Stimulated activated naive CD8-positive, alpha-beta T cell treated with anti-CD3 and anti-CD28 coated beads, Interleukin-15, Interleukin-2, amounts not matched to agents 100 ng/mL and 50 ng/mL, for 24 hours (primary cell): Measurements from ENCODE around the gene PKN3.
A peak's percentile ranks its signal among the peaks of the same experiment; 100 is the strongest.

ENCODE experiments used
- H3K27ac Mint-ChIP-seq: one replicate; pipeline ENCODE4 v1.8.0; 2021; ENCODE audit warnings: mild to moderate bottlenecking, mixed read lengths
- H3K27me3 Mint-ChIP-seq: one replicate; pipeline ENCODE4 v1.8.0; 2021; ENCODE audit warnings: mixed read lengths
- H3K36me3 Mint-ChIP-seq: one replicate; pipeline ENCODE4 v1.8.0; 2021; ENCODE audit warnings: low read depth, mixed read lengths
- H3K4me1 Mint-ChIP-seq: one replicate; pipeline ENCODE4 v1.8.0; 2021; ENCODE audit warnings: low read depth, mixed read lengths
- H3K4me3 Mint-ChIP-seq: one replicate; pipeline ENCODE4 v1.8.0; 2021; ENCODE audit warnings: mild to moderate bottlenecking, mixed read lengths
- H3K9me3 Mint-ChIP-seq: one replicate; pipeline ENCODE4 v1.8.0; 2021; ENCODE audit warnings: mixed read lengths

Gene PKN3

DNA sequence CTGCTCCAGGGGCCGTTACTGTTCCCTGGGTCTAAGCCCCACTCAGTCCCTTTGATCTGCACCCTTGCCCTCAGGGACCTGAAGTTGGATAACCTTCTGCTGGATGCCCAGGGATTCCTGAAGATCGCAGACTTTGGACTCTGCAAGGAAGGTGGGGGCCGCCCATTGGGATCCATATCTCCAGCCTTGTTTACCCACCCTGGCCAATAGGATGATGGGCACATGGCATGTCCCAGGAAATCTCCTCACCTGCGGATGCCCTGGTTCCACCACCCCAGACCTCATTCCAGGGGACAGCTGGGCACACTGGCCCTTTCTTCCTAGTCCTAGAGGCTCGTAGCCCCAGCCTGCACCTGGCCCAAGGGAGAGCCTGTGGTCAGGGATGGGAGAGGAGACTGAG, 16.2 kb downstream of the PKN3 start:
- no peak overlapping the region for H3K4me3 Mint-ChIP-seq
- no peak overlapping the region for H3K27ac Mint-ChIP-seq
- H3K36me3 Mint-ChIP-seq: peaks cover 4% of the 10 kb centered on the region
- H3K9me3 Mint-ChIP-seq: no peaks in the 10 kb centered on the region
- no peaks in the 10 kb centered on the region for H3K27me3 Mint-ChIP-seq
- H3K4me1 Mint-ChIP-seq: peaks cover 11% of the 10 kb centered on the region

- H3K4me3 Mint-ChIP-seq: no peak overlapping the region
- H3K4me1 Mint-ChIP-seq: peaks cover 21% of the 10 kb centered on the region
- H3K27me3 Mint-ChIP-seq: no peaks in the 10 kb centered on the region
- no peaks in the 10 kb centered on the region for H3K9me3 Mint-ChIP-seq
- H3K27ac Mint-ChIP-seq: no peak overlapping the region
- peaks cover 4% of the 10 kb centered on the region for H3K36me3 Mint-ChIP-seq
Measured at GRCh38 chr9:128719919-128720605, 17.8 kb downstream of the PKN3 start.

DNA sequence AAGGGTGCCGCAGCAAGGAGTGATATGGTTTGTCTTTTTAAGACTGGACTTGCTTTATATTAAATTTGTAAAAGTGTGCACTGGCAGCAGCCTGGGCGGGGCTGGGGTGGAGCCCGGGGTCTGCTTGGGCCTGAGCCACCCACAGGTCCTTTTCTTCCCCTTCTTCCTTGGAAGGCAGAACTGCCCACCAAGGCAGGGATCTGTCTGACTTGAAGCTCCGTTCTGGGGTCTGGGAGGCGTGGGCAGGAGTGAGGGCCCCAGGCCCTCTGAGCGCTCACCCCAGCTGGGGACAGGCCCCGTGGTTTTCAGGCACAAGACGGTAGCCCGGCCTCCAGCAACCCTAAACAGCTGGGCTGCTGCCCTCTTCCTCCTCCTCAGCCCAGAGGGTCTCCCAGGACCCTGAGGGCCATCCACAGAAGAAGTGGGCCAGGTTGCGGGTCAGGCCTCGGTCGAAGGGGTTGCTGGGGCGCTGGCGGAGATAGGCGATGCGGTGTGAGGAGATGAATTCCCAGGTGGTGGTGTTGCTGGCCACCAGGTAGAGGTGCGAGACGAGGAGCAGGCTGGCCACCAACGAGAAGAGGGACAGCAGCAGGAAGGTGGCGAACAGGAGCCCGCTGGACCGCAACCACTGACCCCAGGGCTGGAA, 18.7 kb downstream of the PKN3 start:
- H3K36me3 Mint-ChIP-seq: peaks cover 4% of the 10 kb centered on the region
- no peak overlapping the region for H3K4me3 Mint-ChIP-seq
- no peak overlapping the region for H3K27ac Mint-ChIP-seq
- no peaks in the 10 kb centered on the region for H3K9me3 Mint-ChIP-seq
- H3K4me1 Mint-ChIP-seq: peaks cover 28% of the 10 kb centered on the region
- no peaks in the 10 kb centered on the region for H3K27me3 Mint-ChIP-seq

DNA sequence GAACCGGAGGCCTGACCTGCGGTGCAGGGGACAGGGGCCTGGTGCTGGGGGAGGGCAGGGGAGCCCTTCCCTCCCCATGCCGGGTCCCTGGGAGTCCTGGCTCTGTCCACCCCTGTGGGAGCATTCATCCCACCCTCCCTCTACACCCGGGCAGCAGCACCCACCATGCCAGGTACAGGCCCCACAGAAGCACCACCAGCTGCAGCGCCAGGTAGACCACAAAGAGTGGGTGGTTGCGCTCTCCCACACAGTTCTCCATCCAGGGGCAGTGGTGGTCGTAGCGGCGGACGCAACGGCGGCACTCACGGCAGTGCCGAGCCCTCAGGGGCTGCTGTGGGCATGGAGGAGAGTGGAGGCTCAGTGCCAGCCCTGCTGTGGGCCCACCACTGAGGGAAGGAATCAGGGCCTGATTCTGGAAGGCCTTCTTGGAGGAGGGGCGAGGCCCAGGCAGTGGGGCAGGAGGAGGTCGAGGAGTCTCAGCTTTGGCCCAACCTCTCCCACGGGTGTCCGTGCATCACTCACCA, 19.2 kb downstream of the PKN3 start:
- H3K36me3 Mint-ChIP-seq: peaks cover 4% of the 10 kb centered on the region
- no peaks in the 10 kb centered on the region for H3K27me3 Mint-ChIP-seq
- H3K27ac Mint-ChIP-seq: no peak overlapping the region
- H3K4me3 Mint-ChIP-seq: no peak overlapping the region
- H3K4me1 Mint-ChIP-seq: peaks cover 31% of the 10 kb centered on the region
- no peaks in the 10 kb centered on the region for H3K9me3 Mint-ChIP-seq

GRCh38 chr9:128722380-128723351, 20.4 kb downstream of the PKN3 start:
- no peaks in the 10 kb centered on the region for H3K9me3 Mint-ChIP-seq
- H3K36me3 Mint-ChIP-seq: peaks cover 4% of the 10 kb centered on the region
- peaks cover 41% of the 10 kb centered on the region for H3K4me1 Mint-ChIP-seq
- peak overlapping the region; percentile 95 for H3K27ac Mint-ChIP-seq
- H3K4me3 Mint-ChIP-seq: peak overlapping the region; percentile 98
- H3K27me3 Mint-ChIP-seq: no peaks in the 10 kb centered on the region

DNA sequence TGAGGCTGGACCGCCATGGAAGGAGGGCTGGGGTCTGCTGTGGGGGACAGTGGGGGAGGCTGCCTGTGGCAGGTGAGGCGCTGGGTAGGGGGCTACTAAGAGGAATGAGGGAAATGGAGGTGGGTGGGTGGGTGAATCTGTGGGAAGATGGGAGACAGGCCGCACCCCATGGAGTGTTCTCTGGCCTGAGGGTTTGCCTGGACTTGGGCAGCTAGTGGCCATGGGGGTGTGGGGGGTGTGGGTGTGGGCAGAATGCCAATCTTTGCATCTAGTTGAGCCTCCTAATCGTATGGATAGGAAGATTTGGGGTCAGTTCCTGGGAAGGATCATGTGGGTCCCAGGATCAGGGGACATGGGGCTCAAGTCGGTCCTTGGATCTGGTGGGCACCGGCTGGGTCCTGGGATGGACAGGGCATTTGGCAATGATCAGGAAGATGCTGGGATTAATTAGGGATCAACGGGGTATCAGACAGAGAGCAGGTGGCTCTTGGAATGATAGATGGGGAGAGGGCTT, 21.1 kb downstream of the PKN3 start:
- peak overlapping the region; percentile 98 for H3K4me3 Mint-ChIP-seq
- H3K4me1 Mint-ChIP-seq: peaks cover 42% of the 10 kb centered on the region
- no peaks in the 10 kb centered on the region for H3K27me3 Mint-ChIP-seq
- H3K36me3 Mint-ChIP-seq: peaks cover 4% of the 10 kb centered on the region
- H3K9me3 Mint-ChIP-seq: no peaks in the 10 kb centered on the region
- H3K27ac Mint-ChIP-seq: peak overlapping the region; percentile 95

- no peaks in the 10 kb centered on the region for H3K27me3 Mint-ChIP-seq
- peak within 1 kb of the TSS; percentile 95 for H3K27ac Mint-ChIP-seq
- H3K36me3 Mint-ChIP-seq: peaks cover 4% of the 10 kb centered on the region
- H3K4me3 Mint-ChIP-seq: peak within 1 kb of the TSS; percentile 98
- peaks cover 42% of the 10 kb centered on the region for H3K4me1 Mint-ChIP-seq
- no peaks in the 10 kb centered on the region for H3K9me3 Mint-ChIP-seq
Measured at GRCh38 chr9:128723866-128724743, 21.8 kb downstream of the PKN3 start, which contains the start of gene ZDHHC12. Gene ZDHHC12 (minus strand): TSS chr9:128724127. CDS start chr9:128724093, 34 bp downstream.

- Mint-ChIP-seq H3K9me3 (no peaks in the 10 kb centered on the region), H3K4me3 (peak overlapping the region; percentile 95), H3K27me3 (no peaks in the 10 kb centered on the region), H3K4me1 (peaks cover 42% of the 10 kb centered on the region), H3K36me3 (peaks cover 4% of the 10 kb centered on the region), H3K27ac (peak overlapping the region; percentile 94)
Measured at GRCh38 chr9:128724744-128725211, 22.5 kb downstream of the PKN3 start.

- H3K4me3 Mint-ChIP-seq: no peak overlapping the region
- H3K27ac Mint-ChIP-seq: peak overlapping the region; percentile 8
- H3K4me1 Mint-ChIP-seq: peaks cover 35% of the 10 kb centered on the region
- no peaks in the 10 kb centered on the region for H3K9me3 Mint-ChIP-seq
- H3K36me3 Mint-ChIP-seq: no peaks in the 10 kb centered on the region
- H3K27me3 Mint-ChIP-seq: no peaks in the 10 kb centered on the region
Measured at GRCh38 chr9:128727640-128728248, 25.4 kb downstream of the PKN3 start.

DNA sequence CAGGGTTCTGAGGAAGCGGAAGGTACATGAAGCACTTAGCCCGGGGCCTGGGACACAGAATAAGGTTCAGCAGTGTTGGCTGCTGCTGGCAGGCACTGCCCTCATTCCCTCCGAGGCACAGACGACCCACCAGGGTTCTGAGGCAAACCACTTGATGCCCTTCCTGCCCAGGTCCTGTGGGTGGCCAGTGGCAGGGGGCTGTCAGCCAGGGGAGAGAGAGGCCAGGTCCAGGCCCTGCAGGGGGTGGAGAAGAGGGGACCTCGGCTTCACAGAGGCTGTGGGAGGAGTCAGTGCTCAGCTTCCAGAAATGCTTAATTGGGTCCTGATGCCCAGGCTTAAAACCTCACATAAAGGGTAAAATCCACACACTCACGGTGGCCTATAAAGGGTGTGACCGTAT, 26.0 kb downstream of the PKN3 start:
- Mint-ChIP-seq H3K4me1 (peaks cover 30% of the 10 kb centered on the region), H3K27ac (no peak overlapping the region), H3K9me3 (no peaks in the 10 kb centered on the region), H3K36me3 (no peaks in the 10 kb centered on the region), H3K4me3 (no peak overlapping the region), H3K27me3 (no peaks in the 10 kb centered on the region)

DNA sequence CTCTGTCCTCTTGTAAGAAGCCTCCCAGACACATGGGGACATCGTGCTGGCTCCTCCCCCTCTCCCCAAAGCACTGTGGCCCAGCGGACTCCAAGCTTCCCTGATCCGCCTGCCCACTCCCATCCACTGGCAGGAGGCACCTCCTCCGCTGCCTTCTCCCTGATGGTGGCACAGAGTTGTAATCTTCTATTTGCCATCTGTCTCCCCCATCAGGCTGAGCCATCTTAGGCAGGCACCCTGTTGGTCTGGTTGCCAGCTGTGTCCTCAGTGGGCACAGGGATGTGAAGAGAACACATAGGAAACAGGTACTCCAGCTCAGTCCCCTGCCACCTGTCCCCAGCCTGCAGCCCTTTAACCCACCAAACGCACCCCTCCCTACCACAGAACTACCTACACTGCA, 27.0 kb downstream of the PKN3 start:
- H3K4me1 Mint-ChIP-seq: peaks cover 29% of the 10 kb centered on the region
- no peak overlapping the region for H3K4me3 Mint-ChIP-seq
- no peaks in the 10 kb centered on the region for H3K36me3 Mint-ChIP-seq
- no peaks in the 10 kb centered on the region for H3K9me3 Mint-ChIP-seq
- no peaks in the 10 kb centered on the region for H3K27me3 Mint-ChIP-seq
- H3K27ac Mint-ChIP-seq: no peak overlapping the region

DNA sequence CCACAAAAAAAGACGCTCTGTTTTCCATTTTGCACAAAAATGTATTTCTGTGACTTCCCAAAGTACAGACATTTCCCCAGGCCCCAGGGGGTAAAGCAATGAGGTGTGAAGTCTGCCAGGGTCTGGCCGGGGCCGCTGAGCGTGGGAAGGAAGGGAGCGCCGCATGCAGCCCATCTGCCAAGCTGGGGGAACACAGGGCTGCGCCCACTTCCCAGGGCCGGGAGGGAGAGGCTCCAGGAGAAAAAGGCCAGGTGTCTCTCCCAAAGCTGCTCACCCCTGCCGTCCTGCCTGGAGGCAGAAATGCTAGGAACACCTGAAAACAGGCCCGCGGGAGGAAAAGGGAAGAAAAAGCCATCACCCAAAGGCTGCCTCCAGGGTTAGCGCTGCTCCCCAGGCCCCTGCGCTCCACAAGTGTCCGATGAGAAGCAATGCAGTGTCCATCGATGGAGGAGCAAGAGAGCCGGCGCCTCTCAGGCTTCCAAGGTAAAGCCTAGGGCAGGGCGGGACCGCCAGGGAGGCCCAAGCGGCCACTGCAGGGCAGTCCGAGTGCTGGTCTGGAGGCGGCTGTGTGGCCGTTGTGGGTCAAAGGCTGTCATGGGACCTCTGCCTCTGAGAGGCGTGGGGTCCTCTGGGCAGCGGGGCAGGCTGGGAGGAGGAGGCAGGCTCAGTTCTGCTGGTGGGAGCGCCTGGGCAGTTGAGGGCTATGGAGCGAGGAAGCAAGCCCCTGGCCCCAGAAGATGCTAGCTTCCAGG, 27.6 kb downstream of the PKN3 start:
- Mint-ChIP-seq H3K9me3 (no peaks in the 10 kb centered on the region), H3K27ac (no peak overlapping the region), H3K27me3 (no peaks in the 10 kb centered on the region), H3K4me3 (no peak overlapping the region), H3K36me3 (no peaks in the 10 kb centered on the region), H3K4me1 (peaks cover 22% of the 10 kb centered on the region)

DNA sequence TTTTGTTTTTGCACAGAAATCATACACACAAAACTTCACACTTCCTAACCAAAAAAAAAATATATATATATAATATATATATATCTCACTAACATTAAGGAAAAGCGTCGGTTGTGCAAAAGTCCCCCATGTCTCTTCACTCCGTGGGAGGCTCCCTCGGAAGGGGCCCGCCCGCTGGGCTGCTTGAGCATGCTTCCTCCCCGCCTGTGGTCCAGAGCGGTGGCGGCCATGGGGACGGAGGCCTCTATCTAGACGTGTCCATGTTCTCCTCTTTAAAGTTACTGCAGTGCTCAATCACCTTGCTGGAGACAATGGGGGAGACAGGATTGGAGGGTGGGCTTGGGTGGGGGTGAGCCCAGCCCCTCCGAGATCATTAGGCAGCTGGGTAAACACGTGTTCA, 28.8 kb downstream of the PKN3 start:
- Mint-ChIP-seq H3K27ac (no peak overlapping the region), H3K27me3 (no peaks in the 10 kb centered on the region), H3K9me3 (no peaks in the 10 kb centered on the region), H3K4me1 (peaks cover 13% of the 10 kb centered on the region), H3K36me3 (peaks cover 5% of the 10 kb centered on the region), H3K4me3 (no peak overlapping the region)
